GM21825 (cell line): ENCODE measurements around the gene EPS8L3.
"Not testable (repeated sequence)": the region's sequence is repeated elsewhere in the genome, so short reads cannot be mapped to it uniquely, and the experiment has no call there.

ENCODE experiments used
- ATAC-seq: cut with Tn5 transposase; IDR thresholded peaks from one replicate; pipeline ENCODE4 v1.9.1; 2021; ENCODE audit warnings: mild to moderate bottlenecking, moderate library complexity; ENCODE audit not compliant: unreplicated experiment

Gene EPS8L3

GRCh38 chr1:109748311-109748710, 15.4 kb downstream of the EPS8L3 start:
- ATAC-seq = not testable (repeated sequence)

DNA sequence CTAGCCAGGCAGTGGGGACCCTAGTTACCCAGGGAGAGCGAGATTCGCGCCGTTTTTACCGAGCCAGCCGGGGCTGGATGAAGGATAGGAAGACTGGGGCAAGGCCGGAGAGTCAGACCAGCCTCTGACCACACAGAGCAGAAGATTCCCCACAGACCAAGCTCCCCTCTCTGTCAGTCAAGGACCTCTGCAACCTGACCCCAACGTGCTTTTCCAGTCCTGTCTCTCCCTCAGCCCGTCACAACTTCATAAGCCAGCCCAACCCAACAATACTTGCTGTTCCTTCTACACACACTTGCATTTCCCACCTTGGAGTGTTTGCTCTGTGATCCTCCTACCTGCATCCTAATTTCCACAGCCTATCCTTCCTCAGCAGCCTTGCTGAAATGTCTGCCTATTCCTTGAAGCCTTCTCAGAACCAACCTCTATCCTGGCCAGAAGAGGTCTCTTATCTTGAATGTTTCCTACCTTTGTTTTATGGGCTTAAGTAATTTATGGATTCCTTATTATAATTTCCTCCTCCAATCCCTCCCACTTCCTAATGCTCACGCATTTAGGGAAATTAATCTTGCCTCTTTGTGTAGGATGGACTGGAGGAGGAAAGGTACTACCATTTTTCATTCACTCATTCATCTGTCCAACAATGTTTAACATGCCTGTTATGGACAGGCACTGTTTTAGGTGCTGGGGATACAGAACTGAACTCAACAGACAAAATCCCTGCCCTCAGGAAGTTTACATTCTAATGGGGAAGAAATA, 22.9 kb downstream of the EPS8L3 start, which contains the start of gene GSTM3:
Gene GSTM3 (minus strand): TSS at position 424 of the 759 bp plus-strand sequence. CDS start 751 bp downstream, outside the sequence.
- ATAC-seq = no peak

DNA sequence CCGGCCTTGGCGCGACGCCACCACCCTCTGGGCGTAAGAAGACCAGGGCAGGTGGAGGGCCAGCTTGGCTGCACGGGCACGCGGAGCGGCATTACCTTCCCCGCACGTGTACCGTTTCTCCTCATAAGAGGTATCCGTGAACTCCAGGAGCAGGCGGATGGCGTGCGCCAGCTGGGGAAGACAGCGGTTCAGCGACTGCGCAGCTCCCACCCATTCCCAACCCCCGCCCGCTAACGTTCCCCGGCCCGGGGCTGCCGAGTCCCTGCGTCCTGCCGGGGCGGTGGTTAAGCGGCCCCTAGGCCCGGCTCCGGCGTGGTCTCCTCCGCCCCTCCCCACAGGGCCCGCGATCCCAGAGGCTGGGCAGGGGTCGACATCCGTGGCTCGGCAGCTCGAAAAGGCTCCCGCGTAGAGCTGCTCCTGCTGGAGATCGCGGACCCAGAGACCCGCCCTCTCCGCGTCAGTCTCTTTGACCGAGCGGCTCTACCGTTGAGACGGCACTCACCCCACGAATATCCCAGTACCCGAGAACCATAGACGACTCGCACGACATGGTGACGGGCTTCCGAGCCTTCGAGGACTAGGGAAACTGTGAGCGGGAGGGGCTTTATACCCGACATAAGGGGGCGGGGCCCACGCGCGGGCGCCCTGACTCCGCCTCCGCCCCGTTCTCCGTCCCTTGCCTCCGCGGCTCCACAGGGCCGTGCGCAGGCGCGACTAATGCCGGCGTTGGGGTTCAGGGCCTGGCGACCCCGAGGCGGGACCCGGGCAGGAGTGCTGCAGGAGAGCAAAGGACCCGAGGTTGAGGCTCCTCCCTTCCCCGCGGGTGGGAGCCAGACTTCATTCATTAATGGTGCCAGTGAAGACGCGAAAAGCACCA, 23.7 kb downstream of the EPS8L3 start:
- ATAC-seq = peak; percentile 96

GRCh38 chr1:109733236-109733870, 30.4 kb downstream of the EPS8L3 start:
- ATAC-seq = no peak

DNA sequence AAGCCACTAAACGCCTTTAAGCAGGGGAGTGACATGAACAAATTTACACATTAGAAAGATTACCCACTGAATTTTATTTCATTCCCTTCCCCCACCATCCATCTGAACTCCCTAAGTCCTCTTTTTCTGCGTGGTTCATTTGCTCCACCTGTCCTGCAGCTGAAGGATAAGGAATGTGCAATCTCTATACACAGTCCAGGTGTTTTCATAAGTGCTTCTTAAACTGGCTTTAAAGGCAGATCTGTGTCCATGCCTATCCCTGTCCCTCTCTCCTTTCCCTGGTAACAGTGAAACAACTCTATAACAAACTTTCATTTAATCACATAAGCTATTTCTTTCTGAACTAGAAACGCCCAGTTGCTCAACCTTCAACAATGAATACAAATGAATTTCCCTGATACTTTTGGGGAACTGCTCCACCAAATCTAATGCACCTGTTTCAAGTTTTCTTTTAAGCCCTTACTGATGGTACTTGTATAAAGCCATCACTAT, 31.3 kb downstream of the EPS8L3 start:
- ATAC-seq = no peak

DNA sequence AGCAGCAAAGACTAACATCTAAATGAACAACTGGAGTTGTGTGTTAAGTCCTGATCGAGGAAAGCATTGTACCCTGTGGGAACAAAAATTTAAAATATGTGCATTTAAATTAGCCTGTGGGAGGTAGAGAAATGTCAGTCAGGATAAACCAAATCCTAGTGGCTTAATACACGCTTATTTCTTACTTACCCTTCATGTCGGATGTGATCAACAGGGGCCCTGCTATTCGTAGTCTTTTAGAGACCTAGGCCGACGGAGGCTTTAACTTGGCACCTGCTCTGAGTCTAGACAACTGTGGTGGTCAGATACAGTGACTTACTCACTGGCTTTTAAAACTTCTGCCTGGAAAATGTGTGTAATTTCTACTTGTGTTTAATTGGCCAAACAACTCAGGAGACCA, 33.1 kb downstream of the EPS8L3 start:
- no peak for ATAC-seq

DNA sequence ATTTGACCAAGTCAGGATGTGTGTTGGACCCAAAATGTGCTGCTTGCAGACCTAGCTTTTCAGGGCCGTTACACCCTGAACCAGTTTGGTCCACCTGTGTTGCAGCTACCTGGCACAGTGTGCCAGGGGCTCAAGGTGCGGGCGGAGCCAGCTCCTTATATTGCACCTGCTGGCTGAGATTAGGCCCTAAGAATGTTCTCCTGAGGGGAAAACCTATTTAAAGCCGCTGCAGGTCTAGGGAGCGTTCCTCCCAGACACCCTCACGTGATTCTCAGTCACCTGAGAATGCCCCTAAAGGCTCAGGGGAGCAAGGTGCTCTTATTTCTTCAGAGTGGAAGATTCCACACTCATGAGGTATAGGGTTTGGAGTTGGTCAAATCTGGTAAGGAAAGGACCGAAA, 34.9 kb downstream of the EPS8L3 start:
- no peak for ATAC-seq

- no peak for ATAC-seq
These were observed 36.9 kb downstream of the EPS8L3 start for GRCh38 chr1:109726728-109727373.

DNA sequence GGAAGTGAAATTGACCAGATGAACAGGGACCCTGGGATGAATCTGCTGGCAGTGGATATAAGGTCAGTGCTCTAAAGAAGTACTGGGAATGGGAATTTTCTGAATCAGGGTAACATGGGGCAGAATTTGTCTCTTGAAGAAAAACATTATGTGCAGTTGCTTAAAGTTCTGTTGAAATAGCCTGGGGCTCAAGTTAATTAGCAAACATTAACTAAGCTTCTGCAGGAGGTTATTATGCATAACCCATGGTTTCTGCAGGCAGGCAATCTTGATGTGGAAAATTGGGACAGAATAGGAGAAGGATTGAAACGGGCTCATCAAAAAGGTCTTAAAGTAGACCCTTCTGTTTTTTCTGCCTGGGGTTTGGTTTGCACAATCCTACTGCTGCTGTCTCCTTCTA, 37.7 kb downstream of the EPS8L3 start:
- ATAC-seq = no peak

- ATAC-seq = no peak
These were observed 38.2 kb downstream of the EPS8L3 start for GRCh38 chr1:109725510-109725909.

- no peak for ATAC-seq
These were observed 38.8 kb downstream of the EPS8L3 start for GRCh38 chr1:109724933-109725332.

DNA sequence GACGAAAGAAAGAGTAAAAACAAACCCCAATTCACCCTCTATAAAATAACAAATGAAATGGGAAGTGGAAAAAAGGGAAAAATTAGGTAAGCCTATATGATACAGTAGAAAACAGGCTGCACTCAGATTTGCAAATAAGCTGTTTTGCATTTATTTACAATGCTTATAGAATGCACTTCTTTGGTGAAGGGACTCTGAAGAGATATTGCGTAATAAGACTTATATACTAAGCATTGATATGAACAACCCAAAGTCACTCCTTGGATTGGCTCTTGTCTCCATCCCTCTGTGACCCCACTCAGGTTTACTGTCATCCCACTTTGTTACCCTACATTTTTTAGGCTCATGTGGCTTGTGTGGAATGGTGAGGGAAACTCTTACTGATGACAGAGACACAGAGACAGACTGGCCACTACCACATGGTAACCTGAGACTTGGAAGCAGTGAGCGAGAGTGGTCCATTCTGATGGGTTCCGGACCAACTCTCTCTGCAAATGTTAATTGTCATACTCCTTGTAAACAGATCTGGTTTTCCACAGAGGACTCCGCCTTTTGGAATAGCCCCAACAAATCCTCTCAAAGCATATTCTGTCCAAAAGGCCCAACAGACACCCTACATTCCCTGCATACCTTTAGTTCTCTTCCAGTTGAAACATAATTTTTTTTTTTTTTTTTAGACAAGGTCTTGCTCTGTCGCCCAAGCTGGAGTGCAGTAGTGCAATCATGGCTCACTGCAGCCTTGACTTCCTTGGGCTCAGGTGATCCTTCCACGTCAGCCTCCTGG, 40.6 kb downstream of the EPS8L3 start:
- ATAC-seq = no peak

DNA sequence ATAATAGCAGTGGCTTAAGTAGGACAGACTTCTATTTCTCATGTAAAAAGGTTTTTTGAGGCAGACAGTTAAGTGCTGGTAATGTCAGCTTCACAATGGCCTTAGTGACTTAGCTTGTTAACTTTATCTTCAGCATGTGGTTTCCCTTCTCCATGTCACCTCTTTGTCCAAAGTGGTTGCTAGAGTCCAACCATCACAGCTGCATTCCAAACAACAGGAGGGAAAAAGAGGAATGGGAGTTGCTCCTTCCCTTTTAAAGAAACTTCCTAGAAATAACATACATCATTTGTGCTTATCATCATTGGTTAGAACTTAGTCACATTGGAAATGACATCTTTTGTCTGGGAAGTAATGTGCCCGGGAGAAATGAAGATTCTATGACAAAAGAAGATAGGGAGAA, 41.8 kb downstream of the EPS8L3 start:
- no peak for ATAC-seq

DNA sequence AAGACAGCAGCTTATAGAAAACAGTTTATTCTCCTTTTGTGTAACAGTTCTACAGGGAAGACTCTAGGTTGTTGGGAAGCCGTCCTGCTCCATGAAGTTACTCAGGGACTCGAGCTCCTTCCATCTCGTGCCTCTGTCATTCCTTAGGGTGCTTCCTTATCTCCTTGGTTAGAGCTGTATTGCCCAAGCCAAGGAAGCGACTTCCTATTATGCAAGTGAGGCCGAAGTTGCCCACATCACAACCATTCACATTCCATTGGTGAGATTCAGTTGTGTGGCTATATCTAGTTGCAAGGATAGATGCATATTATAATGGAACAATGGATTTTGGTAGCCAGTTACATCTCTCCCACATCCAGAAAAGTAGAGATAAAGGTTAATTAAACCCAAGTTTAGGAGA, 42.7 kb downstream of the EPS8L3 start:
- ATAC-seq = no peak

DNA sequence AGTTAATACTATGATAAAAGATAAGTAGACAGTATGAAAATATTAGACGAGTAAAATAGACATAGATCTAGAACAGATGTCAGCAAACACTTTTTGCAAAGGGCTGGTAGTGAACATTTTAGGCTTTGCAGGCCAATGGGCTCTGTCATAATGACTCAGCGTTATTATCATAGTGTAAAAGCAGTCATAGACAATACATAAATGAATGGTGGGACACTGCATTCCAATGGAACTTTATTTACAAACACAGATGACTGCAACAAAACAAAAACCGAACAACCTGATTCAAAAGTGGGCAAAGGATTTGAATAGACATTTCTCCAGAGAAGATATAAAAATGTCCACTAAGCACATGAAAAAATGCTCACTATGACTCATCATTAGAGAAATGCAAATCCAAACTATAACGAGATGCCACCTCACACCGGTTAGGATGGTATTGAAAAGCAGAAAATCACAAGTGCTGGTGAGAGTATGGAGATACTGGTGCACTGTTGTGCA, 44.3 kb downstream of the EPS8L3 start:
- ATAC-seq = no peak

DNA sequence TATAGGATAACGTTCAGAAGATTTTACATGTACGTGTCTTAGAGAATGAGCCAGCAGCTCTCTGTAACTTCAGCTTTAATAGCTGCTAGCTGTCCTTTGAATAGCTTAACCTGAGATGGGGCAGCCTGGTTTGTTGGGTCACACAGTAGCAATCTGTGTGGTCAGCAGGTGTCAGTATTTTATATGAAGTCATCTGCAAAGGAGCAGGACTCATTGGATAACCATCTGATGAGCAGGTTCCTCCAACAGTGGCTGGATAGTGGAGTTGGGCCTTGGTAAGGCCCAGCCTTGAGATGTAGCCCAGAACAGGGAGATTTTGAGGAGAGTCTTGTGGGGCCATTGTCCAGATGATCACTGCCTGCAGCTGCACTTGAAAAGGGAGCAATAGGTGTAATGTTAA, 45.2 kb downstream of the EPS8L3 start:
- no peak for ATAC-seq

- no peak for ATAC-seq
These were observed 46.0 kb downstream of the EPS8L3 start for GRCh38 chr1:109717729-109718128.

DNA sequence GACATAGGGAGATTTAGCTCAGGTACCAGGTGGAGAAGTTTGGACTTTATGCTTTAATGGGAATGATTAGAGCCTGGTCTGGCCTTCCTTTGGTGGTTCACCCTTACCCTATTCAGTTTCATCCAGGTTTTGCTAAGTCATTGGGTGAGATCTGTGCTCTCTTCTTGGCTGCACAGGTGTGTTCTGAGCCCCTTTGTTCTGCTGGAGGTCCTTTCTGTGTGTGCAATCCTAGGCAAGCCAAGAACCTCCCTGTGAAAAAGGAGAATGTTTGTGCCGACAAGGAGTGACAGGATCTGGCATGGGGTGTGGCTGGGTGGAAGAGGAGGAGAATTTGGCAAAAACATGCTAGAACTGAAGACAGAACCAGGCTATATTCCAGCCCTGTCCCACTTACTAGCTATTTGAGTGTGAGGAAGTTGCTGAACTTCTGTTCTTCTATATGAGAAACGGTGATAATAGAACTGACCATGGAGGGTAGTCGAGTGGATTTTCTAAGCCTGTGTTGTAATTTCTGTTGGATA, 47.1 kb downstream of the EPS8L3 start:
- no peak for ATAC-seq

DNA sequence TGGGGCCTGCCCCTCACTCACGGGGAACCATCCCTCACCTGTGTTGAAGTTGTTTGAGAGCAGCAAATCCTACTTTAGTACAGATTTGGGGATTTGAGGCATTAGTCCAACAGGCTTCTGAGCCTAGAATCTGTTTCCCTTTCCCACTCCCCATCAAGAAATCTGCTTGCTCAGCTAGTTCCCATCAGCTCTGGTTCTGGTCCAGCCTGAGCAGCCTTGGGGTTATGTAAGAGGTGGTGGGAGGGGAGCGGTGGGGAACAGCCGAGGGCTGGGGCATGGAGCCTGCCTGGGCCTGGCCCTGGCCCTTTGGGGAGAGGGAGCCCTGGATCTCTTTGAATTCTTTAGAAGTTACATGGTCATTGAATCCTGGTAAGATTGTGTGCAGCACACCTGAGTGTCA, 47.6 kb downstream of the EPS8L3 start:
- no peak for ATAC-seq
